Measurements from ENCODE around the gene QRSL1.

DNA sequence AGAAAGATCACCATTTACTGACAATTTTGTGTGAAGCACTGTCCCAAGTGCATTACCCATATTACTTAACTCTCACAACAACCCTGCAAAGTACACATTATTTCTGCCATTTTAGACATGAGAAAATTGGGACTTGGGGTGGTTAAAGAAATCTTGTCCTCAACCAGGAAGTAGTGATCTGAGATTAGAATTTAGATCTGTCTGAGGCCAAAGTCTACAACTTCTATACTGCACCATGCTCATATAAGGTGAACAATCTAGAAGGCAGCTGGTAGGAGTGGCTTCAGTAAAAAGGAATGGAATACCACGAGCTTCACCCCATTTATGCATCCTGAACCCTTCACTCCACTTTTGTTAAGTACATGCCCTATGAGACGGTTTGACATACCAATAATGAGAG lies 87.6 kb downstream of the QRSL1 start:
- TF ChIP-seq CTCF (IDR thresholded peaks at IDR 0.05) = no peak
- TF ChIP-seq POLR2AphosphoS5 (IDR thresholded peaks at IDR 0.05) = no peak
- no peak for TF ChIP-seq POLR2A (IDR thresholded peaks at IDR 0.05)

All from breast epithelium (tissue), 3 donors.